Measurements from ENCODE around the gene ANKRD33B. TPM values are rescaled to one million over a fixed set of nuclear protein-coding genes. Genes with fewer than 3 reads are reported as not detected.

ANKRD33B gene
- total RNA-seq, 1 experiment from 2014 or later = 3.1 TPM

DNA sequence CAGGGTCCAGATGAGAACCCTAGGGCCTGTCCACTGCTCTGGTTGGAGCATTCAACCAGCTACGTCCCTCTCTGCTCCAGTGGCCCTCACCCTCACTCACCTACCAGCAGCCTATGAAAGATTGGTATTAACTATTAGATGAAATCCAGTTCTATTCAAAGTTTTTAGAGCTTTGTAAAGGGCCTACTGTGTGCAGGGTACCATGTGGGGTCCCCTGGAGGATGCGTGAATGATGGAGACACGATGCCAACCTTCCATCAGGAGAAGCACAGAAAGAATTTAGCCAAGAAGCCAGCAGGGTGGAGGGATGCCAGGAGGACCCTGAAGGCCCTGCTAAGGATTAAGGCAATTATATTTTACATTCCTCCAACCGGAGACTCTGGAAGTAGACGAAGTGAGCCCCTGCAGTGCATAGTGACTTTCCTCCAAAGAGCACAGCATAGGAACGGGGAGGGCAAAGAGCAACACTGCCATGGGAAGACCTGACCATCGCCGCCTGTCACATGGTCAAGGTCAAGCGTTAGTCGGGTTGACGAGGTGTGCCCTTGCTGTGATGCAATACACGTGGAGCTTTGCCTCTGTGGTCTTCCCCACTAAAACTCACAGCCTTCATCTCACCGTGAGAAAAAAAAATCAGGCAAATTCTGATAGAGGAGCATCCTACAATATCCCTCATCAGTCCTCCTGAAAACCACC, 22.8 kb upstream of the ANKRD33B start:
- TF ChIP-seq, protein P1, sequence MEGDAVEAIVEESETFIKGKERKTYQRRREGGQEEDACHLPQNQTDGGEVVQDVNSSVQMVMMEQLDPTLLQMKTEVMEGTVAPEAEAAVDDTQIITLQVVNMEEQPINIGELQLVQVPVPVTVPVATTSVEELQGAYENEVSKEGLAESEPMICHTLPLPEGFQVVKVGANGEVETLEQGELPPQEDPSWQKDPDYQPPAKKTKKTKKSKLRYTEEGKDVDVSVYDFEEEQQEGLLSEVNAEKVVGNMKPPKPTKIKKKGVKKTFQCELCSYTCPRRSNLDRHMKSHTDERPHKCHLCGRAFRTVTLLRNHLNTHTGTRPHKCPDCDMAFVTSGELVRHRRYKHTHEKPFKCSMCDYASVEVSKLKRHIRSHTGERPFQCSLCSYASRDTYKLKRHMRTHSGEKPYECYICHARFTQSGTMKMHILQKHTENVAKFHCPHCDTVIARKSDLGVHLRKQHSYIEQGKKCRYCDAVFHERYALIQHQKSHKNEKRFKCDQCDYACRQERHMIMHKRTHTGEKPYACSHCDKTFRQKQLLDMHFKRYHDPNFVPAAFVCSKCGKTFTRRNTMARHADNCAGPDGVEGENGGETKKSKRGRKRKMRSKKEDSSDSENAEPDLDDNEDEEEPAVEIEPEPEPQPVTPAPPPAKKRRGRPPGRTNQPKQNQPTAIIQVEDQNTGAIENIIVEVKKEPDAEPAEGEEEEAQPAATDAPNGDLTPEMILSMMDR (IDR thresholded peaks at IDR 0.05; ENCODE audit: unreplicated experiment) = no peak
- H3K4me3 Mint-ChIP-seq (ENCODE audit: unreplicated experiment) = no peak overlapping the region
- no peaks in the 10 kb centered on the region for H3K9me3 Mint-ChIP-seq (ENCODE audit: unreplicated experiment)
- DNase-seq (ENCODE audit: unreplicated experiment) = no peak
- no TSS peak for BruUV-seq (replicated peaks)
- H3K27ac Mint-ChIP-seq (ENCODE audit: low read depth, unreplicated experiment) = no peak overlapping the region
- CTCF ChIA-PET = no interaction called here
- POLR2A ChIA-PET = interaction anchor here (2.6 kb wide), 1 partner anchor 11 kb away, joined by 16 read pairs; no protein-coding TSS in a partner anchor
- no peaks in the 10 kb centered on the region for H3K27me3 Mint-ChIP-seq (ENCODE audit: insufficient read depth, unreplicated experiment)
- peaks cover 6% of the 10 kb centered on the region for H3K4me1 Mint-ChIP-seq (ENCODE audit: insufficient read depth, unreplicated experiment)
- H3K36me3 Mint-ChIP-seq (ENCODE audit: insufficient read depth, unreplicated experiment) = no peaks in the 10 kb centered on the region
- intact Hi-C loops (cut with micrococcal nuclease) = no loop called here

DNA sequence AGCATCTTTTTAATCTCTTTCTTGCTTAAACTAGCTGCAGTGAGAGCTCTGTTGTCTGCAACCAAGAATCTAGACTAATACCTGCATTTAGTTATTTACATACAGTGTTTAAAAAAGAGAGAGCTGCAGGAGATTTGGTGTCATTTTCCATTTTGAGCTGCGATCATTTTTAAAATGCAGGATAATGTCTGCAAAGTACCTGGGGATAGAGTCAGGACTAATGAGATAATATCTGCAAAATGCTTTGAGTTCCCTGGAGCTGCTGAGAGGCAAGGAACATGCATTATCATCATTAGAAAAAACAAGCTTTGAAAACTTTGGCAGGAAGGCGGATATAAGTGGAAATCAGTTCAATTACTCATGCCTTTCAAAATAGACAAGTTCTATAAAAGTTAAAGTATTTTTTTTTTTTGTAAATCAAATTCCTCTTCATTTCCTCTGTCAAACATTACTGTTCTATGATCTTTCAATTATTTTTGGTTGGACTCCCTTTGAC, 21.8 kb upstream of the ANKRD33B start:
- POLR2A ChIA-PET = interaction anchor here (0.8 to 2.6 kb wide), 2 partner anchors 10 to 26 kb away, joined by 4 to 16 read pairs; no protein-coding TSS in a partner anchor

DNA sequence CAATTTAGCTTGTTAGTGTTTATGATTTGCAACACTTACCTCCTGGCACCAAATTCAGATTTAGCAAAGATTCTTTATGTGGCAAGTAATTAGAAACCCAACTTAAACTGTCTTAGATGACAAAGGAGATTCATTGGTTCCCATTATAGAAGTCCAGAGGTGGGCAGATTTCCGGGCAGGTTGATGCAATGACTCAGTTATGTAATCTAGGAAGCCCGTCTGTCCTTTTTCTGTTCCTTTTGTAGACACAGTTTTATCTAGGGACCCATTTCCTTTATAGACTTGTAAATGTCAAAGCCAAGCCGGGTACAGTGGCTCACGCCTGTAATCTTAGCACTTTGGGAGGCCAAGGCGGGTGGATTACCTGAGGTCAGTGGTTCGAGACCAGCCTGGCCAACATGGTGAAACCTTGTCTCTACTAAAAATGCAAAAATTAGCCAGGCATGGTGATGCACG, 20.3 kb upstream of the ANKRD33B start:
- DNase-seq (ENCODE audit: unreplicated experiment) = peak; percentile 76
- no peaks in the 10 kb centered on the region for H3K4me1 Mint-ChIP-seq (ENCODE audit: insufficient read depth, unreplicated experiment)

More for the DNA sequence above, 21.8 kb upstream of the ANKRD33B start:
- H3K4me3 Mint-ChIP-seq (ENCODE audit: unreplicated experiment) = no peak overlapping the region
- intact Hi-C loops (cut with micrococcal nuclease) = no loop called here
- H3K27me3 Mint-ChIP-seq (ENCODE audit: insufficient read depth, unreplicated experiment) = no peaks in the 10 kb centered on the region
- TF ChIP-seq, protein P1 (IDR thresholded peaks at IDR 0.05; ENCODE audit: unreplicated experiment) = no peak
- no TSS peak for BruUV-seq (replicated peaks)
- peaks cover 3% of the 10 kb centered on the region for H3K4me1 Mint-ChIP-seq (ENCODE audit: insufficient read depth, unreplicated experiment)
- no peaks in the 10 kb centered on the region for H3K9me3 Mint-ChIP-seq (ENCODE audit: unreplicated experiment)
- no peaks in the 10 kb centered on the region for H3K36me3 Mint-ChIP-seq (ENCODE audit: insufficient read depth, unreplicated experiment)
- no peak overlapping the region for H3K27ac Mint-ChIP-seq (ENCODE audit: low read depth, unreplicated experiment)
- DNase-seq (ENCODE audit: unreplicated experiment) = no peak
- CTCF ChIA-PET = interaction anchor here (0.6 to 1.5 kb wide), 3 partner anchors 8 to 10 kb away, joined by 3 to 4 read pairs (median 4); no protein-coding TSS in a partner anchor

GRCh38 chr5:10545084-10545483, 18.8 kb upstream of the ANKRD33B start:
- Mint-ChIP-seq H3K4me3 (ENCODE audit: unreplicated experiment) (no peak overlapping the region), H3K9me3 (ENCODE audit: unreplicated experiment) (no peaks in the 10 kb centered on the region), H3K27me3 (ENCODE audit: insufficient read depth, unreplicated experiment) (no peaks in the 10 kb centered on the region), H3K36me3 (ENCODE audit: insufficient read depth, unreplicated experiment) (peaks cover 6% of the 10 kb centered on the region), H3K4me1 (ENCODE audit: insufficient read depth, unreplicated experiment) (no peaks in the 10 kb centered on the region), H3K27ac (ENCODE audit: low read depth, unreplicated experiment) (no peak overlapping the region)
- no TSS peak for BruUV-seq (replicated peaks)
- CTCF ChIA-PET = interaction anchor here (0.6 kb wide), 1 partner anchor 1174 kb away, joined by 4 read pairs; no protein-coding TSS in a partner anchor
- no peak for DNase-seq (ENCODE audit: unreplicated experiment)
- POLR2A ChIA-PET = no interaction called here
- intact Hi-C loops (cut with micrococcal nuclease) = no loop called here
- TF ChIP-seq, protein P1 (IDR thresholded peaks at IDR 0.05; ENCODE audit: unreplicated experiment) = no peak

More for the DNA sequence above, 20.3 kb upstream of the ANKRD33B start:
- CTCF ChIA-PET = no interaction called here
- no peak overlapping the region for H3K27ac Mint-ChIP-seq (ENCODE audit: low read depth, unreplicated experiment)
- H3K27me3 Mint-ChIP-seq (ENCODE audit: insufficient read depth, unreplicated experiment) = no peaks in the 10 kb centered on the region
- H3K36me3 Mint-ChIP-seq (ENCODE audit: insufficient read depth, unreplicated experiment) = peaks cover 6% of the 10 kb centered on the region
- POLR2A ChIA-PET = interaction anchor here (1.0 to 2.6 kb wide), 2 partner anchors 9 kb away, joined by 4 to 16 read pairs; no protein-coding TSS in a partner anchor
- H3K4me3 Mint-ChIP-seq (ENCODE audit: unreplicated experiment) = no peak overlapping the region
- intact Hi-C loops (cut with micrococcal nuclease) = no loop called here
- TF ChIP-seq, protein P1 (IDR thresholded peaks at IDR 0.05; ENCODE audit: unreplicated experiment) = no peak
- no TSS peak for BruUV-seq (replicated peaks)
- H3K9me3 Mint-ChIP-seq (ENCODE audit: unreplicated experiment) = no peaks in the 10 kb centered on the region
